H7 (cell line): Measurements from ENCODE around the gene CTIF. TPM values are rescaled to one million over a fixed set of nuclear protein-coding genes. Genes with fewer than 3 reads are reported as not detected.

ENCODE experiments used
- DNase-seq: peaks from one replicate; pipeline ENCODE4 v3.0.0; 2012
- H3K27me3 ChIP-seq: 2 replicates; pipeline ENCODE4 v1.6.0; 2011; ENCODE audit warnings: mild to moderate bottlenecking, low read length; ENCODE audit not compliant: control insufficient read depth, insufficient read depth
- H3K36me3 ChIP-seq: replicated peaks from 2 replicates; pipeline ENCODE4 v1.5.1; 2011; ENCODE audit warnings: low read length; ENCODE audit not compliant: control insufficient read depth, insufficient read depth
- H3K4me3 ChIP-seq: 2 replicates; pipeline ENCODE4 v1.5.1; 2011; ENCODE audit warnings: low read depth, mild to moderate bottlenecking, control low read depth, low read length, moderate library complexity; ENCODE audit not compliant: insufficient read depth
- total RNA-seq: library from RNA; depleted of rRNA; stranded (reverse); fragments of >200 nt; shearing (Covaris generic); gene quantifications from 2 replicates; pipeline ENCODE4 v1.2.3, GENCODE V29; 2014

Gene CTIF
- total RNA-seq, 1 experiment from 2014 or later = 9.8 TPM

- no peaks in the 10 kb centered on the region for H3K36me3 ChIP-seq
- DNase-seq = no peak
- H3K27me3 ChIP-seq = no peaks in the 10 kb centered on the region
- no peak overlapping the region for H3K4me3 ChIP-seq
Observed at GRCh38 chr18:48844271-48844670, 305.4 kb downstream of the CTIF start.

DNA sequence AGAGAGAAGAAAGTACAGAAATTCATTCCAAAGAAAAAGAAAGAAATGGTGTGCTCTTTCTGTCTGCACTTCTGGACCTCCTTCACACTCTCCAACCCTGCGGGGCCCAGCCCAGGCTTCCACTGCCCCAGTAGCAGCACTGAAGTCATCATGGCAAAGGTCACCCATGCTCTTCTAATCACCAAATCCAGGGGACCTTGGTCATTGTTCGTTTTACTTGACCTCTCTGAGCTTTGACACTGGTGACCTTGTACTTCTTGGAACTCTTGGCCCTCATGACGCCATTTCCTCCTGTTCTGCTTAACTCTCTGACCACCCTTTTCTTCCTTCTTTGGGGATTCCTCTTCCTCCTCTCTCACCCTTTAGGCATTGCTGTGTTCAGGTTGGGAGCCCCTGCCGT, 306.3 kb downstream of the CTIF start:
- Histone ChIP-seq H3K4me3 (no peak overlapping the region), H3K36me3 (no peaks in the 10 kb centered on the region), H3K27me3 (no peaks in the 10 kb centered on the region)
- no peak for DNase-seq

DNA sequence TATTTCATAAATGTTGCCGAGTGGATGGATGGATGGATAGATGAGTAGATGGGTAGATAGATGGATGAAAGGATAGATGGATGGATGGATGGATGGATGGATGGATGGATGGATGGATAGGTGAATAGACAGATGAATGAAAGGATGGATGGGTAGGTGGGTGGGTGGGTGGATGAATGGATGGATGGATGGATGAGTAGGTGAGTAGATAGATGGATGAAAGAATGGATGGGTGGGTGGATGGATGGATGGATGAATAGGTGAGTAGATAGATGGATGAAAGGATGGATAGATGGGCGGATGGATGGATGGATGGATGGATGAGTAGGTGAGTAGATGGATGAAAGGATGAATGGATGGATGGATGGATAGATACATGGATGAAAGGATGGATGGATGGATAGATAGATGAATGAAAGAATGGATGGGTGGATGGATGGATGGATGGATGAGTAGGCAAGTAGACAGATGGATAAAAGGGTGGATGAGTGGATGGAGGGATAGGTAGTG, 307.6 kb downstream of the CTIF start:
- no peaks in the 10 kb centered on the region for H3K27me3 ChIP-seq
- DNase-seq = no peak
- no peak overlapping the region for H3K4me3 ChIP-seq
- no peaks in the 10 kb centered on the region for H3K36me3 ChIP-seq

DNA sequence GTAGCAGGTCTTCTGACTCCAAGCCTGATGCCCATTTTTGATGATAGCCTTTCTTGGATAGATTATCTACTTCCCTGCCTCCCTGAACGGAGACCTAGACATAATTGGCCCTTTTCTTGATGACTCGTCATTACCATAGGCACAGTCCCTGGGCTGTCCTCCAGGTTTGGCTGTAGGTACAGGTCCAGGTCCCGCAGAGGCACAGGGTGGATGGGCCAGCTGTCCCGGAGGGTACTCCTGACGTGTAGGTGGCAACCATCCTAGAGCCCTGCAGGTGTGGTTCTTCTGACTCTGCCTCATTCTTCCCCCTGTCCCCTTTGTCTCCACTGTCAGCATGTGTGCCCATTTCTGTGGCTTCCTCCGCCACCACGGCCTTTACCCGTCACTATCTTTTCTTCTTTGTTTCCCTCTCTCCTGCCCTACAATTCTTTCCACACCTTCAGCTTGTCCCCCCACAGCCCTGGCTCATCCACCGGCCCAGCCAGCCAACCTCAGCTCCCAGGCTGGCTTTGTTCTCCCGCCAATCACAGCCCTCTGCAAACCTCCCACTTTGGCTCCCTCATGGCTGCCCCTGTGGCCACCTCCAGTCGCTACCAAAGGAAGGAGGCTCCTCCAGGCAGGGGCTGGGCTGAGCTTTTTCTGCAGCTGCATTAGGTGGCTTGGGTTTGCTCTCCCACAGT, 309.1 kb downstream of the CTIF start:
- Histone ChIP-seq H3K36me3 (no peaks in the 10 kb centered on the region), H3K27me3 (no peaks in the 10 kb centered on the region), H3K4me3 (no peak overlapping the region)
- no peak for DNase-seq

- H3K27me3 ChIP-seq = no peaks in the 10 kb centered on the region
- no peaks in the 10 kb centered on the region for H3K36me3 ChIP-seq
- H3K4me3 ChIP-seq = no peak overlapping the region
- no peak for DNase-seq
Observed at GRCh38 chr18:48848641-48849143, 309.9 kb downstream of the CTIF start.

DNA sequence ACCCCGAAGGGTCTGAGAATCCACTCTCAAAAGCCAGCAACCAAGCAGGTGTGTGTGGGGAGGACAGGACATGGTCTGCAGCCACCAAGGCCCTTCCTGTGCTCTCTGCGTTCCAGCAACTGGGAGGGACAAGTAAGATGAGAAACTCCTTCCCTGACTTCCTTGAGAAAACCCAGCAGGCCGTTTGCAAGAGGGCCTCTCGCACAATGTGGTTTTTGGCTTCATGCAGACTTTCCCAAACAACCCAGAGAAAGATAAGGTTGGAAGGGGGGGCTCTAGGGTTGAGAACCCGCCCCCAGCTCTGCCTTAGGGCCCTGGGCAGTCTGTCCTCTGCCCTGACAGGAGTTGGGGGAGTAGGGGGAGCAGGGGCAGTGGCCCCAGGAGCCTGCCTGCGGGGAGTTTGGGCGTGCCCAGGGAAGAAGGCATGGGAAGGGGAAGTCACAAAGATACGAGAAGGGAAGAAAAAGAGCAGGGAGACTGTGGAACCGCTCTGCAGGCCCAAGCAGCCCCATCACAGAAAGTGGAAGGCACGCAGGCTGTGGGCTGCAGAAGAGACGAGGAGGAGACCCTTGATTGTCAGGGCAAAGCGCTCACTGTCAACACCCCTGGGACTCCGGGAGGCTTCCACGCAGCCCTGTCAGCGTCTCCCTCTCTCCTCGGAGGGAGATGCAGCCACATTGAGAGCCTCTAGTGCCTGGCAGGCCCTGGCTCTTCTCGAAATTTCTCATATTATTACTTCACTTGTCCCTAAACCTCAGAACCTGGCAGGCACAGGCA, 312.2 kb downstream of the CTIF start:
- Histone ChIP-seq H3K36me3 (no peaks in the 10 kb centered on the region), H3K4me3 (no peak overlapping the region), H3K27me3 (no peaks in the 10 kb centered on the region)
- DNase-seq = peak; percentile 71

DNA sequence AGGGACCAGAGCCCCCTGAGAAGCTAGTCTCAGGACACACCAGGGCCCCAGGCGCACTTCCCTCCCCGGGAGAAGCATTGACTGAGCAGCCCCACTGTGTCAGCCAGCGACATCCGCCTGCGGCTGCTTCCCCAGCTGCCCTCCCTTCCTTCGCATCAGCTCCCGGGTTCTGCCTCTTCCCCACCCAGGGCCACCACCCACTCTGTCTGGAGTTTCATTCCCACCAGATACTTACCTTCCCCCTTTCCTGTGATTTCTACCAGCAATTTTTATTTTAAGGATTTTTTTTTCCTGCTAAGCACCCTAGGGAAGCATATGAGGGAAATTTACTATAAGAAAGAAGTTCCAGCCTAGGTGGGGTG, 312.7 kb downstream of the CTIF start:
- Histone ChIP-seq H3K36me3 (no peaks in the 10 kb centered on the region), H3K27me3 (no peaks in the 10 kb centered on the region), H3K4me3 (no peak overlapping the region)
- DNase-seq = peak; percentile 82

GRCh38 chr18:48852292-48852691, 313.5 kb downstream of the CTIF start:
- no peak for DNase-seq
- Histone ChIP-seq H3K27me3 (no peaks in the 10 kb centered on the region), H3K36me3 (no peaks in the 10 kb centered on the region), H3K4me3 (no peak overlapping the region)

DNA sequence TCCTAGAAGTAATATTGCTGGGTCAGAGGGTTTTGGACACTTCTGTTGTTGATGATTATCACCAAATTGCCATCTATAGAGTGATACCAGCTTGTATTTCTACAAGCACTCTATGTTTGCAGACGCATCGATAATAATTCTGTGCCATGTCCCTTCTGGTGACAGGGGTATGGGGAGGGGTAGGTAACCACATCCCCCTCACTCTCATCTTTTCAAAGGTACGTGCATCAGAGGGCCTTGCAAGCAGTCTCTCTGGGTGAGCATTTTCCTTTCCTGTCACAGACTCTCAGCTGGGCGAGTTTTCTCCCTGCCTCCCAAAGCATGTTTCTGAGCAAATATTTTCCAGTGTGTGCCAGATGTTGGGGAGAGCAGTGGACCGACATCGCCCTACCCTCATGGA, 314.0 kb downstream of the CTIF start:
- no peak for DNase-seq
- Histone ChIP-seq H3K4me3 (no peak overlapping the region), H3K36me3 (no peaks in the 10 kb centered on the region), H3K27me3 (no peaks in the 10 kb centered on the region)

DNA sequence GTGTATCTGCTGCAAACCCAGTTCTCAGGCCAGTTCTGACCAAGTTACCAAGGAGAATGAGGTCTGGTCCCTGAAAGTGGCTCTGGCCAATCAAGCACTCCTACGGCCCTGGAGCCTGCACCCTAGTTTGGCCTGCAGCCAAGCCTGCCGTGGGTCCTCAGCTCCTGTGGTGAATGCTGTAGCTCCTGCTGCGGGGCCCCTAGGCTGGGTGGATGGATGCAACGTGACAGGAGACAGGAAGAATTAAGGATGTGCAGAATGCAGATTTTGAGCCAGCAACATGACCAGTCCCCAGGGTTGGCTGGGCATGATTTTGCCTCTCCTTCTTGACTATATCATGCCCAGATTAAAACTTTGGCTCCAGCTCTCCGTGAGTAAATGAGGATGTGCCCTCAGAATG, 314.8 kb downstream of the CTIF start:
- DNase-seq = no peak
- H3K36me3 ChIP-seq = no peaks in the 10 kb centered on the region
- H3K27me3 ChIP-seq = no peaks in the 10 kb centered on the region
- H3K4me3 ChIP-seq = no peak overlapping the region

GRCh38 chr18:48854780-48855179, 315.9 kb downstream of the CTIF start:
- Histone ChIP-seq H3K4me3 (no peak overlapping the region), H3K36me3 (no peaks in the 10 kb centered on the region), H3K27me3 (no peaks in the 10 kb centered on the region)
- DNase-seq = no peak

DNA sequence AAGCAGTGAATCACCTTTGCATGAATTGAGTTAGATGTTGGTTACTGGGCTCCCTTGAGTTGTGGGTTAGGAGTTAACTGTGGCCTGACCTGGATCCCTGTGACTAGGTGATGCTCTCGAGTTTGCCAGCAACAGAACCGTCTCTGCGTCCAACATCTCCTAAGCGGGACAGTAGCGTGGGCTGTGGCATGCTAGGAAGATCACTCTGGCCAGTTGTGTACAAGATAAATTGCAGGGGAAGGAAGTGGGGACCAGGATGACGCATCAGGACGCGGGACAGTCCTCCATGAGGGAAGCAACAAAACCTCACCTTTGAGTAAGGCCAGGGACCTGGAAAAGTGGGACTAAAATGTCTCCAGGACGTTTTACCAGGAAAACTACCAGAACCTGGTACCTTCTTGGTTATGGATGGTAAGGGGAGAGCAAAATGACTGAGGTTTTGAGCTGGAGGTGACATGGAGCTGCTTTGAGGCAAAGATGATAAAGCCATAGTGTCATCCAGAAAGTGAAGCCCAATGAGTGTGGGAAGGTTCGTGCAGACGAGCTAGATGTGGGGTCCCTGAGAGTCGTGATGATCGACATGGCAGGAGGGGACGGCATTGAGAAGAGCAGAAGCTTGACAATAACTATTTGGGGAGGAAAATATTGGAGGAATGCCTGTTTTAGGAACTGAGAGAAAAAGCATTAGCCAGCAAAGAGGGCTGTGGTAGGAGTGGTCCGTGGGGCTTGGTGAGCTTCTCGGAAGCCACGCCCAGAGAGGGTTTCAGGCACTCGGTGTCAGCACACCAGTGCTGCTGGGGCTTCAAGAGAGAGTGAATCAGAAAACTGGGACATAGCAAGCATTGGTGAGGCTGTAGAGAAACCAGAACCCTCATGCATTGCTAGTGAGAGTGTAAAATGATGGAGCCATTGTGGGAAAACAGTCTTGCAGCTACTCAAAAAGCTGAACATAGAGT, 316.9 kb downstream of the CTIF start:
- no peak for DNase-seq
- H3K4me3 ChIP-seq = no peak overlapping the region
- no peaks in the 10 kb centered on the region for H3K36me3 ChIP-seq
- no peaks in the 10 kb centered on the region for H3K27me3 ChIP-seq

GRCh38 chr18:48857023-48857694, 318.3 kb downstream of the CTIF start:
- no peak for DNase-seq
- Histone ChIP-seq H3K4me3 (no peak overlapping the region), H3K36me3 (no peaks in the 10 kb centered on the region), H3K27me3 (no peaks in the 10 kb centered on the region)

GRCh38 chr18:48858676-48859075, 319.8 kb downstream of the CTIF start:
- DNase-seq = no peak
- Histone ChIP-seq H3K27me3 (no peaks in the 10 kb centered on the region), H3K4me3 (no peak overlapping the region), H3K36me3 (no peaks in the 10 kb centered on the region)
